Iris pigment epithelial cell (primary cell): ENCODE results near the gene PHF21A.

Experiments
- DNase-seq: peaks from one replicate; pipeline ENCODE4 v3.0.0-alpha.2; 2011; ENCODE audit warnings: low read depth

PHF21A gene

GRCh38 chr11:46121301-46121723 lies at the start of gene PHF21A:
Gene PHF21A (minus strand): TSS chr11:46121454. CDS start chr11:46084219, 37,235 bp downstream.
- DNase-seq: peak; percentile 95

GRCh38 chr11:46170797-46171196 lies 49.5 kb upstream of the PHF21A start:
- DNase-seq: no peak

GRCh38 chr11:46162700-46163099 lies 41.4 kb upstream of the PHF21A start:
- no peak for DNase-seq

GRCh38 chr11:46161201-46161600 lies 39.9 kb upstream of the PHF21A start:
- no peak for DNase-seq

- no peak for DNase-seq
These were observed 38.8 kb upstream of the PHF21A start for GRCh38 chr11:46160100-46160499.

- no peak for DNase-seq
These were observed 38.4 kb upstream of the PHF21A start for GRCh38 chr11:46159680-46160079.

- no peak for DNase-seq
These were observed 28.6 kb upstream of the PHF21A start for GRCh38 chr11:46149826-46150225.

- no peak for DNase-seq
These were observed 28.1 kb upstream of the PHF21A start for GRCh38 chr11:46149342-46149741.

- DNase-seq: no peak
These were observed 23.5 kb upstream of the PHF21A start for GRCh38 chr11:46144741-46145140.

GRCh38 chr11:46143049-46143806 lies 22.0 kb upstream of the PHF21A start:
- no peak for DNase-seq

GRCh38 chr11:46142561-46142960 lies 21.3 kb upstream of the PHF21A start:
- no peak for DNase-seq

GRCh38 chr11:46141597-46141996 lies 20.3 kb upstream of the PHF21A start:
- no peak for DNase-seq

- DNase-seq: no peak
These were observed 13.3 kb upstream of the PHF21A start for GRCh38 chr11:46134540-46134939.

- DNase-seq: no peak
These were observed 12.8 kb upstream of the PHF21A start for GRCh38 chr11:46134061-46134460.

- DNase-seq: no peak
These were observed 11.9 kb upstream of the PHF21A start for GRCh38 chr11:46133119-46133518.

GRCh38 chr11:46130286-46130940 lies 9.2 kb upstream of the PHF21A start:
- no peak for DNase-seq

- DNase-seq: no peak
These were observed 7.9 kb upstream of the PHF21A start for GRCh38 chr11:46129133-46129532.

- DNase-seq: peak; percentile 84
These were observed 5.9 kb upstream of the PHF21A start for GRCh38 chr11:46127150-46127638.

GRCh38 chr11:46125284-46125683 lies 4.0 kb upstream of the PHF21A start:
- no peak for DNase-seq

GRCh38 chr11:46122945-46123715 lies 1.9 kb upstream of the PHF21A start:
- DNase-seq: peak; percentile 52

- peak; percentile 92 for DNase-seq
These were observed 647 bp upstream of the PHF21A start for GRCh38 chr11:46121724-46122477.
